Erythroblast (primary cell): ENCODE results near the gene DENND4A.
"Not testable (repeated sequence)": the region's sequence is repeated elsewhere in the genome, so short reads cannot be mapped to it uniquely, and the experiment has no call there.

ENCODE experiments used
- GATA1 ChIP-seq: IDR thresholded peaks from 2 replicates; pipeline ENCODE4 v1.6.1; 2011; ENCODE audit warnings: low read depth, mild to moderate bottlenecking, control low read depth, low read length, moderate library complexity
- POLR2A ChIP-seq: IDR thresholded peaks from 2 replicates; pipeline ENCODE4 v1.6.1; 2011; ENCODE audit warnings: mild to moderate bottlenecking, low read length

GRCh38 chr15:65733599-65733998 is 58.5 kb downstream of the DENND4A start:
- not testable (repeated sequence) for TF ChIP-seq POLR2A, GATA1
